ES-I3 (cell line): Measurements from ENCODE around the gene MED31.
"Not testable (repeated sequence)": the region's sequence is repeated elsewhere in the genome, so short reads cannot be mapped to it uniquely, and the experiment has no call there.

Source experiments
- H3K36me3 ChIP-seq: 2 replicates; pipeline ENCODE4 v1.6.1; 2013; ENCODE audit warnings: mild to moderate bottlenecking, low read length, control low read depth, moderate library complexity; ENCODE audit not compliant: insufficient read depth
- H3K4me1 ChIP-seq: 2 replicates; pipeline ENCODE4 v1.6.1; 2013; ENCODE audit warnings: mild to moderate bottlenecking, control low read depth, low read length; ENCODE audit not compliant: insufficient read depth
- H3K9ac ChIP-seq: 2 replicates; pipeline ENCODE4 v1.6.1; 2013; ENCODE audit warnings: low read depth, mild to moderate bottlenecking, low read length, moderate library complexity
- H3K9me3 ChIP-seq: 2 replicates; pipeline ENCODE4 v1.6.1; 2013; ENCODE audit warnings: mild to moderate bottlenecking, low read length, moderate library complexity; ENCODE audit not compliant: control insufficient read depth, insufficient read depth

MED31 gene

GRCh38 chr17:6602141-6602540, 49.3 kb downstream of the MED31 start:
- no peaks in the 10 kb centered on the region for H3K9me3 ChIP-seq
- peaks cover 5% of the 10 kb centered on the region; the same call in 1 of the 2 replicates for H3K36me3 ChIP-seq

GRCh38 chr17:6599364-6599763, 52.0 kb downstream of the MED31 start:
- Histone ChIP-seq H3K9me3 (no peaks in the 10 kb centered on the region), H3K4me1 (0 out of 2 replicates have a peak, but pooled peaks cover 3% of the 10 kb centered on the region), H3K9ac (no peak overlapping the region), H3K36me3 (peaks cover 2% of the 10 kb centered on the region; the same call in 1 of the 2 replicates)

More at GRCh38 chr17:6602141-6602540, 49.3 kb downstream of the MED31 start:
- 0 out of 2 replicates have a peak, but pooled peaks cover 3% of the 10 kb centered on the region for H3K4me1 ChIP-seq
- no peak overlapping the region for H3K9ac ChIP-seq

- no peaks in the 10 kb centered on the region for H3K9me3 ChIP-seq
- peaks cover 2% of the 10 kb centered on the region; the same call in 1 of the 2 replicates for H3K36me3 ChIP-seq
- H3K4me1 ChIP-seq, result 0 out of 2 replicates have a peak, but pooled peaks cover 3% of the 10 kb centered on the region
- H3K9ac ChIP-seq, result no peak overlapping the region
Observed at GRCh38 chr17:6597727-6598126, 53.7 kb downstream of the MED31 start.

DNA sequence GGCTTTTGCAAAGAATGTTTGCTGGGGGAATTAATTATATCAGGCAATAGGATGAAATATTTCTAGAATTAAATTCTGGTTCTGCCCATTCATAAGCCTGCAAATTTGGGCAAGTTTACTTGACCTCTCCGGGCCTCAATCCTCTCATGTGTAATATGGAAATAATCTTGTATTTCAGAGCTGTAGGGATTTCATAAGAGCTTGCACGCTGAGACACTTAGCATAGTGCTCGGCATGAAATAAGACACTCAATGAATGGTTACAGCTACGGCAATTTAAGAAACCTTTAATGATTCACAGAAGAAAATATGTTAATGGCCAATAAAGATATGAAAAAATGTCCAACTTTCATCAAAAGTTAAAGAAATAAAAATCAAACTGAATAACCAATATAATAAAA, 54.5 kb downstream of the MED31 start:
- no peaks in the 10 kb centered on the region for H3K9me3 ChIP-seq
- peaks cover 2% of the 10 kb centered on the region; the same call in 1 of the 2 replicates for H3K36me3 ChIP-seq

GRCh38 chr17:6596511-6596910, 54.9 kb downstream of the MED31 start:
- Histone ChIP-seq H3K36me3 (peaks cover 2% of the 10 kb centered on the region; the same call in 1 of the 2 replicates), H3K9me3 (no peaks in the 10 kb centered on the region), H3K4me1 (peaks cover 3% of the 10 kb centered on the region; the same call in 1 of the 2 replicates), H3K9ac (no peak overlapping the region)

More for the DNA sequence above, 54.5 kb downstream of the MED31 start:
- Histone ChIP-seq H3K9ac (no peak overlapping the region), H3K4me1 (0 out of 2 replicates have a peak, but pooled peaks cover 3% of the 10 kb centered on the region)

GRCh38 chr17:6596081-6596480, 55.3 kb downstream of the MED31 start:
- Histone ChIP-seq H3K36me3 (peaks cover 2% of the 10 kb centered on the region; the same call in 1 of the 2 replicates), H3K9ac (no peak overlapping the region), H3K9me3 (no peaks in the 10 kb centered on the region), H3K4me1 (peaks cover 3% of the 10 kb centered on the region; the same call in 1 of the 2 replicates)

DNA sequence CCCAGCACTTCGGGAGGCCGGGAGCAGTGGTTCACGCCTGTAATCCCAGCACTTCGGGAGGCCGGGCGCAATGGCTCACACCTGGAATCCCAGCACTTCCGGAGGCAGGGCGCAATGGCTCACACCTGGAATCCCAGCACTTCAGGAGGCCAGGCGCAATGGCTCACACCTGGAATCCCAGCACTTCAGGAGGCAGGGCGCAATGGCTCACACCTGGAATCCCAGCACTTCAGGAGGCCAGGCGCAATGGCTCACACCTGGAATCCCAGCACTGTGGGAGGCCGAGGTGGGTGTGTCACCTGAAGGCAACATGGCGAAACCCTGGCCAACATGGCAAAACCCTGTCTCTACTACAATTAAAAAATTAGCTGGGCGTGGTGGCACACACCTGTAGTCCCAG, 58.0 kb downstream of the MED31 start:
- peaks cover 15% of the 10 kb centered on the region for H3K36me3 ChIP-seq
- not testable (repeated sequence) for H3K4me1 ChIP-seq, H3K9me3 ChIP-seq, H3K9ac ChIP-seq
